C4-2B (cell line): Measurements from ENCODE around the gene SLC25A48.
"Not testable (repeated sequence)": the region's sequence is repeated elsewhere in the genome, so short reads cannot be mapped to it uniquely, and the experiment has no call there.

Experiments used
- CTCF ChIP-seq: fragments of 450-650 bp; conservative IDR thresholded peaks from 2 replicates; pipeline ENCODE4 v1.5.1; 2017; ENCODE audit warnings: mild to moderate bottlenecking
- ZFX ChIP-seq: fragments of 450-650 bp; IDR thresholded peaks from 2 replicates; pipeline ENCODE4 v1.6.1; 2017

- TF ChIP-seq CTCF, ZFX: not testable (repeated sequence)
Observed at GRCh38 chr5:135838395-135838794, 3.9 kb downstream of the SLC25A48 start.
